K562 (cell line): ENCODE data around the gene TRIP6. TPM values are rescaled to one million over a fixed set of nuclear protein-coding genes. Genes with fewer than 3 reads are reported as not detected.

Experiments
- NR1H2 ChIP-seq: sonication (generic); formaldehyde crosslinking; IDR thresholded peaks from 2 replicates; pipeline ENCODE4 v1.4.0; 2020; ENCODE audit warnings: mild to moderate bottlenecking, missing genetic modification reagents
- PHF20 ChIP-seq: fragments of 450-650 bp; IDR thresholded peaks from 2 replicates; pipeline ENCODE4 v1.6.1; 2018; ENCODE audit not compliant: partially characterized antibody
- TGIF2 ChIP-seq: sonication (generic); formaldehyde crosslinking; IDR thresholded peaks from 2 replicates; pipeline ENCODE4 v1.8.1; 2022; ENCODE audit warnings: mild to moderate bottlenecking, missing genetic modification reagents, moderate library complexity
- ZNF764 ChIP-seq: fragments of 250-450 bp; sonication (Bioruptor Pico); IDR thresholded peaks from 2 replicates; pipeline ENCODE4 v1.4.0; 2020; ENCODE audit warnings: low read depth, mild to moderate bottlenecking, moderate library complexity
- ZNF780A ChIP-seq: fragments of 250-450 bp; sonication (Bioruptor Pico); IDR thresholded peaks from 2 replicates; pipeline ENCODE4 v1.5.0; 2021; ENCODE audit warnings: mild to moderate bottlenecking
- polyA plus RNA-seq, 8 experiments: library from polyadenylated mRNA; depleted of rRNA in 4 of 8; stranded (reverse) in 5 of 8; unstranded in 3 of 8; fragments of >200 nt; fragmentation: Nextera tagmentation in 2 of 8; fragmentation: Illumina TruSeq in 1 of 8; extraction: Ambion mirVana in 2 of 8; extraction: Trizol in 1 of 8; gene quantifications; 2 replicates each; pipeline versions ENCODE4 v1.2.1 to v1.2.3, GENCODE V29; 2011 to 2014; ENCODE audit warnings: inconsistent platforms in 1 of 8, missing spikeins in 1 of 8
- total RNA-seq, 7 experiments: library from RNA; depleted of rRNA in 6 of 7; stranded (reverse); fragments of >200 nt in 6 of 7; fragmentation: Illumina TruSeq in 2 of 7; extraction: Trizol in 2 of 7; gene quantifications; 2 replicates each; pipeline versions ENCODE4 v1.2.1 to v1.2.3, GENCODE V29; 2011 to 2021; ENCODE audit warnings: low replicate concordance in 1 of 7
- TF ChIP-seq, protein P1 (sequence below): fragments of 200-800 bp; sonication (Bioruptor generic); IDR thresholded peaks from 2 replicates; pipeline ENCODE4 v1.6.1; 2016; ENCODE audit warnings: missing genetic modification characterization, missing compliant biosample characterization
- TF ChIP-seq, protein P2 (sequence below): fragments of 450-650 bp; IDR thresholded peaks from 2 replicates; pipeline ENCODE4 v1.6.1; 2017; ENCODE audit warnings: mild to moderate bottlenecking, moderate library complexity
- TF ChIP-seq, protein P3 (sequence below), 2 experiments: IDR thresholded peaks; 2 replicates each; pipeline ENCODE4 v1.6.1; 2012; ENCODE audit warnings: improper control_type of control experiment in 2 of 2, low read depth in 2 of 2, low read length in 2 of 2, borderline replicate concordance in 1 of 2

Gene TRIP6
- total and polyA plus RNA-seq, 9 of the 15 experiments (the other 6 are each of a cell fraction or from before 2014, with no cell fraction given): 5.9 to 141 (median 54.0) TPM

DNA sequence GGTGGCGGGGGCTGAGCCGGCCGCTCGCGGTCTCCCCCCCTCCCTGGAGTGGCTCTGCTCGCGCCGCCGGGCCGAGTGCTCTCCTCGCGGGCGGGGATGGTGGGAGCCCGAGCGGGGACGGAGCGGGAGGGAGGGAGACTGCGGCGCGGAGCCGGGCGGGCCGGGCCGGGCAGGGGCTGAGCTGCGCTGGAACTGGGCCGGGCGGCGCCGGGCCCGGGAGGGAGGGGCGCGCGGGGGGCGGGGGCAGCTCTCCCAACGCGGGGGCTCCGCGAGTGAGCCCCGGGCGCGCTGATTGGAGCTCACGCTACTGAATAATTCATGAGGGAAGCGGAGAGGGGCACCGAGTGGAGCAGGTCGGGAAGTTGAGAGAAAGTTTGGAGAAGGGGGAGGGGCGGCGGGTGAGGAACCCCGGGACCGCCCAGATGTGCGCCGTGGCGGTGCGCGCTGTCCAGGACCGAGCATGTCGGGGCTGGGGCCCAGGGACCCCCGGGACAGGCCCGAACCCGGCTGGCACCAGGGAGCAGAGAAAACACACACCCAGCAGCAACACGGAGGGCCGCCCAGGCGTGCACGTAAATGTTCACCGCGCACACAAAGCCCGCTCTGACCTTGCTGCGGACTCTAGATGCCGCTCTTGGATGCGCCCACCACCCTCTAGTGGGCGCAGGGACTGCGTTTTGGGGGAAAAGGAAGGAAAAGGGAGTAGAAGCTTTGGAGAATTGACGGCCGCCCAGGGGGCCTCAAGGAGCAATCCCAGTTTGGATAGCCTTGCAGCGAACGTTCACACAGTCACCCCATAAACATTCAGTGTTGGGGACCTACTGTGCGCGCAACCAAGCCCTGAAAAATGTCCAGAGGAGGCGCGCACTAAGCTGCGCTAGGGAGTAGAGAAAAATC is 39.6 kb upstream of the TRIP6 start, which contains the start of gene EPHB4 (continued):
- TF ChIP-seq, protein P1, sequence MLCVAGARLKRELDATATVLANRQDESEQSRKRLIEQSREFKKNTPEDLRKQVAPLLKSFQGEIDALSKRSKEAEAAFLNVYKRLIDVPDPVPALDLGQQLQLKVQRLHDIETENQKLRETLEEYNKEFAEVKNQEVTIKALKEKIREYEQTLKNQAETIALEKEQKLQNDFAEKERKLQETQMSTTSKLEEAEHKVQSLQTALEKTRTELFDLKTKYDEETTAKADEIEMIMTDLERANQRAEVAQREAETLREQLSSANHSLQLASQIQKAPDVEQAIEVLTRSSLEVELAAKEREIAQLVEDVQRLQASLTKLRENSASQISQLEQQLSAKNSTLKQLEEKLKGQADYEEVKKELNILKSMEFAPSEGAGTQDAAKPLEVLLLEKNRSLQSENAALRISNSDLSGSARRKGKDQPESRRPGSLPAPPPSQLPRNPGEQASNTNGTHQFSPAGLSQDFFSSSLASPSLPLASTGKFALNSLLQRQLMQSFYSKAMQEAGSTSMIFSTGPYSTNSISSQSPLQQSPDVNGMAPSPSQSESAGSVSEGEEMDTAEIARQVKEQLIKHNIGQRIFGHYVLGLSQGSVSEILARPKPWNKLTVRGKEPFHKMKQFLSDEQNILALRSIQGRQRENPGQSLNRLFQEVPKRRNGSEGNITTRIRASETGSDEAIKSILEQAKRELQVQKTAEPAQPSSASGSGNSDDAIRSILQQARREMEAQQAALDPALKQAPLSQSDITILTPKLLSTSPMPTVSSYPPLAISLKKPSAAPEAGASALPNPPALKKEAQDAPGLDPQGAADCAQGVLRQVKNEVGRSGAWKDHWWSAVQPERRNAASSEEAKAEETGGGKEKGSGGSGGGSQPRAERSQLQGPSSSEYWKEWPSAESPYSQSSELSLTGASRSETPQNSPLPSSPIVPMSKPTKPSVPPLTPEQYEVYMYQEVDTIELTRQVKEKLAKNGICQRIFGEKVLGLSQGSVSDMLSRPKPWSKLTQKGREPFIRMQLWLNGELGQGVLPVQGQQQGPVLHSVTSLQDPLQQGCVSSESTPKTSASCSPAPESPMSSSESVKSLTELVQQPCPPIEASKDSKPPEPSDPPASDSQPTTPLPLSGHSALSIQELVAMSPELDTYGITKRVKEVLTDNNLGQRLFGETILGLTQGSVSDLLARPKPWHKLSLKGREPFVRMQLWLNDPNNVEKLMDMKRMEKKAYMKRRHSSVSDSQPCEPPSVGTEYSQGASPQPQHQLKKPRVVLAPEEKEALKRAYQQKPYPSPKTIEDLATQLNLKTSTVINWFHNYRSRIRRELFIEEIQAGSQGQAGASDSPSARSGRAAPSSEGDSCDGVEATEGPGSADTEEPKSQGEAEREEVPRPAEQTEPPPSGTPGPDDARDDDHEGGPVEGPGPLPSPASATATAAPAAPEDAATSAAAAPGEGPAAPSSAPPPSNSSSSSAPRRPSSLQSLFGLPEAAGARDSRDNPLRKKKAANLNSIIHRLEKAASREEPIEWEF (CRISPR knock-in tag): no peak
- TF ChIP-seq NR1H2 (CRISPR knock-in tag) (no peak), ZNF780A (CRISPR knock-in tag) (no peak), TGIF2 (no peak), ZNF764 (CRISPR knock-in tag) (no peak), PHF20 (peak; percentile 21)
- TF ChIP-seq, protein P2, sequence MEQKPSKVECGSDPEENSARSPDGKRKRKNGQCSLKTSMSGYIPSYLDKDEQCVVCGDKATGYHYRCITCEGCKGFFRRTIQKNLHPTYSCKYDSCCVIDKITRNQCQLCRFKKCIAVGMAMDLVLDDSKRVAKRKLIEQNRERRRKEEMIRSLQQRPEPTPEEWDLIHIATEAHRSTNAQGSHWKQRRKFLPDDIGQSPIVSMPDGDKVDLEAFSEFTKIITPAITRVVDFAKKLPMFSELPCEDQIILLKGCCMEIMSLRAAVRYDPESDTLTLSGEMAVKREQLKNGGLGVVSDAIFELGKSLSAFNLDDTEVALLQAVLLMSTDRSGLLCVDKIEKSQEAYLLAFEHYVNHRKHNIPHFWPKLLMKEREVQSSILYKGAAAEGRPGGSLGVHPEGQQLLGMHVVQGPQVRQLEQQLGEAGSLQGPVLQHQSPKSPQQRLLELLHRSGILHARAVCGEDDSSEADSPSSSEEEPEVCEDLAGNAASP: no peak
- TF ChIP-seq, protein P3, sequence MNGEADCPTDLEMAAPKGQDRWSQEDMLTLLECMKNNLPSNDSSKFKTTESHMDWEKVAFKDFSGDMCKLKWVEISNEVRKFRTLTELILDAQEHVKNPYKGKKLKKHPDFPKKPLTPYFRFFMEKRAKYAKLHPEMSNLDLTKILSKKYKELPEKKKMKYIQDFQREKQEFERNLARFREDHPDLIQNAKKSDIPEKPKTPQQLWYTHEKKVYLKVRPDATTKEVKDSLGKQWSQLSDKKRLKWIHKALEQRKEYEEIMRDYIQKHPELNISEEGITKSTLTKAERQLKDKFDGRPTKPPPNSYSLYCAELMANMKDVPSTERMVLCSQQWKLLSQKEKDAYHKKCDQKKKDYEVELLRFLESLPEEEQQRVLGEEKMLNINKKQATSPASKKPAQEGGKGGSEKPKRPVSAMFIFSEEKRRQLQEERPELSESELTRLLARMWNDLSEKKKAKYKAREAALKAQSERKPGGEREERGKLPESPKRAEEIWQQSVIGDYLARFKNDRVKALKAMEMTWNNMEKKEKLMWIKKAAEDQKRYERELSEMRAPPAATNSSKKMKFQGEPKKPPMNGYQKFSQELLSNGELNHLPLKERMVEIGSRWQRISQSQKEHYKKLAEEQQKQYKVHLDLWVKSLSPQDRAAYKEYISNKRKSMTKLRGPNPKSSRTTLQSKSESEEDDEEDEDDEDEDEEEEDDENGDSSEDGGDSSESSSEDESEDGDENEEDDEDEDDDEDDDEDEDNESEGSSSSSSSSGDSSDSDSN (IDR thresholded peaks at IDR 0.05; ENCODE audit: borderline replicate concordance in 1 of 2, low read depth in 2 of 2, low read length in 2 of 2): peak; percentile 70 to 81; a peak in 2 of 4 replicates
